ENCODE measurements around the gene UBR1. TPM values are rescaled to one million over a fixed set of nuclear protein-coding genes. Genes with fewer than 3 reads are reported as not detected.

Gene UBR1
- polyA plus RNA-seq, 3 donors, result 4.8 to 9.8 (median 5.3) TPM

Other genes starting within 250 kb of the UBR1 start
- gene TTBK2, start 185.3 kb downstream of the UBR1 start, polyA plus RNA-seq, result 1 to 10 TPM; 1.0 to 5.6 (median 3.5) TPM
- 10 to 100 TPM in 2 of 3 donors, 1 to 10 TPM in 1; 8.2 to 25.3 (median 10.3) TPM for gene TMEM62, start 27.5 kb upstream of the UBR1 start, polyA plus RNA-seq
- gene CCNDBP1, start 79.4 kb upstream of the UBR1 start, polyA plus RNA-seq, result 10 to 100 TPM; 37.7 to 75.7 (median 62.0) TPM
- 1 to 10 TPM in 1 of 3 donors, under 1 TPM in 2; 0.16 to 5.5 (median 0.45) TPM for gene EPB42, start 115.0 kb upstream of the UBR1 start, polyA plus RNA-seq
- gene TGM5, start 160.9 kb upstream of the UBR1 start, polyA plus RNA-seq, result 1 to 10 TPM in 1 of 3 donors, under 1 TPM in 1, not detected in 1; 0.06 to 4.9 TPM
- gene TGM7, start 196.2 kb upstream of the UBR1 start, polyA plus RNA-seq, result under 1 TPM in 1 of 3 donors, not detected in 2; 0.02 TPM
- 1 to 10 TPM; 2.1 to 5.5 (median 2.5) TPM for gene LCMT2, start 224.5 kb upstream of the UBR1 start, polyA plus RNA-seq